NOMO-1 (cell line): ENCODE measurements around the gene BCAS3.
A peak's percentile ranks its signal among the peaks of the same experiment; 100 is the strongest.
"Not testable (repeated sequence)": the region's sequence is repeated elsewhere in the genome, so short reads cannot be mapped to it uniquely, and the experiment has no call there.

ENCODE experiments used
- DNase-seq, 2 experiments: peaks; one replicate each; lab custom pipeline; 2025; ENCODE audit not compliant: unreplicated experiment in 2 of 2; lab: John Stamatoyannopoulos, UW

Gene BCAS3

GRCh38 chr17:61235827-61236197, 558.2 kb downstream of the BCAS3 start:
- DNase-seq: no peak

DNA sequence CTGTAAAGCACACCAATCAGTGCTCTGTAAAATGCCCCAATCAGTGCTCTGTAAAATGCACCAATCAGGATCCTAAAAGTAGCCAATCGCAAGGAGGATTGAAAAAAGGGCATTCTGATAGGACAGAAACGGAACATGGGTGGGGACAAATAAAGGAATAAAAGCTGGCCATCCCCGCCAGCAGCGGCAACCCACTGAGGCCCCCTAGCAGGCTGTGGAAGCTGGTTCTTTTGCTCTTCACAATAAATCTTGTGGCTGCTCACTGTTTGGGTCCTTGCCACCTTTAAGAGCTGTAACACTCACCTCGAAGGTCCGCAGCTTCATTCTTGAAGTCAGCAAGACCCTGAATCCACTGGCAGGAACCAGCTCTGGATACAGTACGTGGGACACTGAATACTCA, 559.6 kb downstream of the BCAS3 start:
- DNase-seq: no peak

DNA sequence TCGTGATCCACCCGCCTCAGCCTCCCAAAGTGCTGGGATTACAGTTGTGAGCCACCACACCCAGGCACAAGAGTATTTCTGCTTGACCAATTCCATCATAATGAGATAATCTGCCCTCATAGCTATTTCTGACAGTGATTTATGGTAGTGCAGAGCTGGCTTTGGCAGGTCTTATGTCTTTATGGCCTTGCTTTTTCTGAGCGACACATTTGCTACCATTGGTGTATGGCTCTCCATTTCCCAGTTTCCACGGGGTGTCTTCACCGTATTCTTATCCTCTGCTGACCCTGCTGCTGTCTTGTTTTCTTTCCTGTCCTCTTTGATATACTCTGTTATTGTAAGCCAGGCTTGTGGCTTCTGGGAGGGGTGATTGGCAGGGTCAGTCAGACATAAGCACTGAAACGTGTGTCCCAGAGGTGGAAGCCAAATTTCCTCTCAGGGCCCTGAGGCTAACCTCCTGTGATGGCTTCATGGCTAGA, 560.8 kb downstream of the BCAS3 start:
- DNase-seq: no peak

GRCh38 chr17:61239327-61239726, 561.7 kb downstream of the BCAS3 start:
- no peak for DNase-seq

- DNase-seq: no peak
These were observed 562.3 kb downstream of the BCAS3 start for GRCh38 chr17:61239953-61240352.

GRCh38 chr17:61240851-61241468, 563.3 kb downstream of the BCAS3 start:
- no peak for DNase-seq

- not testable (repeated sequence) for DNase-seq
These were observed 567.3 kb downstream of the BCAS3 start for GRCh38 chr17:61244988-61245387.

DNA sequence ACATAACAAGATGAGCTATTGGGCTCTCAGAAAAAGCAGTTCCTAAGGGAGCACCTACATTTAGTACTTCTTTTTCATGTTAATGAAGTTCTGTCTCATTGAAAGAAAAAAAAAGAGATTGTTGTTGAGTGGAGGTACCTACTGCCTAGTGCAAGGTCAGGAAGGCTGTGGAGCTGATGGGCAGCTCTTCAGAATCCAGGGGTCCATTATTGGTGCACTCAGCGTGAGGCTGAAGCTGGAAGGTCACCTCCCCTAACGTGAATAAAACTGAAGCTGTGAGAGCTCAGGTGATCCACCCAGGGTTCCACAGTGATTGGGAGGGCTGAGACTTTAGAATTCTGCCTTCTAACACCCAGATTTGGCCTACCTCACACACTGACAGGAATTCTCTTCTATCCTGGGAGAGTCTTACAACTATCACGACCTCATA, 568.1 kb downstream of the BCAS3 start:
- DNase-seq: no peak

GRCh38 chr17:61247439-61247838, 569.8 kb downstream of the BCAS3 start:
- no peak for DNase-seq

- DNase-seq: peak; percentile 37 to 67
These were observed 570.7 kb downstream of the BCAS3 start for GRCh38 chr17:61248399-61248798.

DNA sequence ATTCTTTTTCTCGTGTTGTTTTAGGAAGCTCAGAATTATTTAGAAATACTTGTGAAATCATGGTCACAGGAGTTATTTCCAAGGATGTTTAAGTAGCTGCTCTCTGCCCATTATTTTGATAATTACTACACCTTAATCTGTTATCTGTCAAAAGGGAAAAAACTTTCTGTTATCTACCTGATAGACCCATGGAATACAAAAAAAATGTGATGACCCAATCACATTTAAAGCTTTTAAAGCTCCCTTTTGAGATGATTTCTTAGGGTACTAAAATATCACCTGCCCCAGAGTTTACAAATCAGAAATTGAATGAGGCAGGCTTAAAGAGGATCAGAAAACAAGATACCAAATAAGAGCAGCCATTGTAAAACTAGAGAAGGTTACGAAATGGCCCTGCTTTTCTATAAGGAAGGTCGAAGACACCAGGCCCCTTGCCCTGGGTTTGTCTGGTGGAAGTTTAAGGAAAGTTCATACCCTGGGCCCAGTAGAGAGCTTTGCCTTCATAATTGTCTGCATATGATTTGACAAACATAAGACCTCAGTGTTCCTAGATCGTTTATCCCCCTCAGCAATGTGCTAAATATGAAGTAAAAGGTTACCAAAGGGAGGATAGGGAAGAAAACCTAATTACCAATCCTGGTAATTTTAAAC, 572.1 kb downstream of the BCAS3 start:
- peak in 1 of 2 experiments; percentile 1 for DNase-seq

GRCh38 chr17:61250335-61250890, 572.8 kb downstream of the BCAS3 start:
- DNase-seq: peak; percentile 10 to 67

- peak; percentile 90 to 96 for DNase-seq
These were observed 574.6 kb downstream of the BCAS3 start for GRCh38 chr17:61251939-61252865.

- DNase-seq: no peak
These were observed 575.7 kb downstream of the BCAS3 start for GRCh38 chr17:61253362-61253761.

DNA sequence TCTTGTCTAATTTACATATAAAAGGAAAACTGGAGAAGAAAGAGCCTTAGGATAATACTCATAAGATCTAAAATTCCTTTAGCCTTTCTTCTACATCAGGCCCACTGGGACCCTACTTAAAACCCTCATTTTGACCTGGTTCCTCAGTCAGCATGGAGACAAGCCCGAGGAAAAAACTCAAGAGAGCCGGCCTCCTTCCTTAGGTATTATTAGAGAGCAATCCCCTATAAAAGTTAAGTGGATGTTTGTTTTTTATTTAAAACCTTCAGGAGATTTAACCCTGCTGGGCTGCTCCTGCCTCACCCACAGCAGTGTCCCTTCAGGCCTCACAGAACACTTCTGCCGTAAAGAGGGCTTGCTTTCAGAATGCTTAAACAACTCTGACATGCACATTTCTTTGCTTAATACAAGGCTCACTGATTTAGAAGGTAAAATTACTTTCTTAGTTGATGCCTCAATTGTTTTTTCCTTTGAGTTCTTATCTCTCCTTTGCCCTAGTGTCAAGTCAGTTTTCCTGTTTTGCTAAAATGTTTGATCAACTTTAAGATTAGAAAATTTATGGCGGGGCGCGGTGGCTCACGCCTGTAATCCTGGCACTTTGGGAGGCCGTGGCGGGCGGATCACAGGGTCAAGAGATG, 576.4 kb downstream of the BCAS3 start:
- DNase-seq: no peak

- DNase-seq: no peak
These were observed 577.3 kb downstream of the BCAS3 start for GRCh38 chr17:61254904-61255303.

GRCh38 chr17:61255647-61256046, 578.0 kb downstream of the BCAS3 start:
- DNase-seq: no peak

- no peak for DNase-seq
These were observed 581.7 kb downstream of the BCAS3 start for GRCh38 chr17:61259360-61259759.

DNA sequence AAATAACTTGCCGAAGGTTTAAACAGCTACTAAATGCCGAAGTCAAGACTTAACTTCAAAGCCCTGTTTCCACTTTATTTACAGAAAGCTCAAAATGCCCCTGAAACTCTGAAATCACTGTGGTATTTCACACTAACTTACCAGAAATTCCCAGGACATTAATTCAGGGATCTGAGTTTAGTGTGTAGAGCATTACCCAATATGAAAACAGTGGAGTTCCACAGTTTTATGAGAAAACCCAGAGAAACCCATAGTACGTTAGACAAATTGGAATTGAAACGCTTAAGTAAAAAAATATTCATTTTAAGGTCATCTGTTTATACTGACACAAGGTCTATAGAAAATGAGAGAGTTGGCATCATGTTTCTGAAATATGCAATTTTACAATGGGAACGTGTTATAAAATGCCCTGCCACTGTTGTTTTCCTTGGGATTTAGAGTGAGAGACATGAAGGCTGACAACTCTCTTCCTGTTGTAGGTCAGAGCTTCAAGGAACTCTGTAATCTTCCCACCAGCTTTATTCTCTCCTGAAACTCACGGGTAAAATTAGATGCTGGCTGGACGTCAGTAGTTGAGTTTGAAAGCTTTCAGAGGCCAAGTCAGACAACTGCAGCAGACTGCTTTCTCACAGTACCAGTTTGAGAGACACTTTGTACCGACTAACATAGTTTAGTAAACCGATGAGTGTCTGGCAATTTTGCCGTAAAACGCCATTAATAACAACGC, 582.6 kb downstream of the BCAS3 start:
- DNase-seq: no peak
